Neural progenitor cell (in vitro differentiated cells): ENCODE data around the gene CEND1. TPM values are rescaled to one million over a fixed set of nuclear protein-coding genes. Genes with fewer than 3 reads are reported as not detected.

Experiments used
- DNase-seq: peaks from one replicate; pipeline ENCODE4 v3.0.0-alpha.2; 2016; ENCODE audit warnings: low spot score
- H2AFZ ChIP-seq: fragments of 200-600 bp; sonication (generic); replicated peaks from 2 replicates; pipeline ENCODE4 v1.6.1; 2016; ENCODE audit warnings: antibody characterized with exemption
- H3F3A ChIP-seq: fragments of 200-600 bp; sonication (generic); 2 replicates; pipeline ENCODE4 v1.6.1; 2016; ENCODE audit warnings: antibody characterized with exemption, low read depth
- H3K27ac ChIP-seq: fragments of 200-600 bp; sonication (generic); 2 replicates; pipeline ENCODE4 v1.5.1; 2016; ENCODE audit warnings: mild to moderate bottlenecking
- H3K27me3 ChIP-seq: fragments of 200-600 bp; sonication (generic); 2 replicates; pipeline ENCODE4 v1.6.1; 2016; ENCODE audit warnings: mild to moderate bottlenecking, moderate library complexity
- H3K36me3 ChIP-seq: fragments of 200-600 bp; sonication (generic); 2 replicates; pipeline ENCODE4 v1.5.1; 2016
- H3K4me1 ChIP-seq: fragments of 200-600 bp; sonication (generic); 2 replicates; pipeline ENCODE4 v1.6.1; 2016; ENCODE audit warnings: mixed run types
- H3K4me2 ChIP-seq: fragments of 200-600 bp; sonication (generic); 2 replicates; pipeline ENCODE4 v1.6.1; 2016
- H3K4me3 ChIP-seq: fragments of 200-600 bp; sonication (generic); 2 replicates; pipeline ENCODE4 v1.5.1; 2016
- H3K79me2 ChIP-seq: fragments of 200-600 bp; sonication (generic); 2 replicates; pipeline ENCODE4 v1.6.1; 2016; ENCODE audit warnings: low read depth
- H3K9ac ChIP-seq: fragments of 200-600 bp; sonication (generic); 2 replicates; pipeline ENCODE4 v1.6.1; 2016
- H3K9me3 ChIP-seq: fragments of 200-600 bp; sonication (generic); 2 replicates; pipeline ENCODE4 v1.5.1; 2016; ENCODE audit warnings: low read depth
- H4K20me1 ChIP-seq: fragments of 200-600 bp; sonication (generic); 2 replicates; pipeline ENCODE4 v1.6.1; 2016; ENCODE audit warnings: low read depth
- H3K27ac Mint-ChIP-seq: 3 replicates; pipeline ENCODE4 v1.8.0; 2021; ENCODE audit warnings: mixed read lengths
- H3K27me3 Mint-ChIP-seq: 2 replicates; pipeline ENCODE4 v1.8.0; 2022; ENCODE audit warnings: low read depth, mild to moderate bottlenecking, inconsistent platforms, moderate library complexity, mixed read lengths; ENCODE audit not compliant: insufficient read depth
- H3K36me3 Mint-ChIP-seq: 3 replicates; pipeline ENCODE4 v1.8.0; 2021; ENCODE audit warnings: mixed read lengths
- H3K4me1 Mint-ChIP-seq: 3 replicates; pipeline ENCODE4 v1.8.0; 2021; ENCODE audit warnings: mixed read lengths
- H3K4me3 Mint-ChIP-seq: 3 replicates; pipeline ENCODE4 v1.8.0; 2021; ENCODE audit warnings: mild to moderate bottlenecking, moderate library complexity, mixed read lengths
- H3K9me3 Mint-ChIP-seq: 3 replicates; pipeline ENCODE4 v1.8.0; 2020; ENCODE audit warnings: mixed read lengths
- EZH2 ChIP-seq: fragments of 200-600 bp; sonication (generic); IDR thresholded peaks from 2 replicates; pipeline ENCODE4 v1.6.1; 2017; ENCODE audit warnings: antibody characterized with exemption, mild to moderate bottlenecking, moderate library complexity
- EZH2phosphoT487 ChIP-seq: fragments of 200-600 bp; sonication (generic); IDR thresholded peaks from 2 replicates; pipeline ENCODE4 v1.6.1; 2017; ENCODE audit warnings: antibody characterized with exemption
- small RNA-seq: library from RNA; depleted of rRNA; stranded (forward); fragments of <200 nt; gene quantifications from one replicate; pipeline ENCODE3, GENCODE V24; 2015
- total RNA-seq: library from RNA; depleted of rRNA; stranded (reverse); fragments of >200 nt; gene quantifications from 2 replicates; pipeline ENCODE4 v1.2.3, GENCODE V29; 2015; ENCODE audit warnings: low replicate concordance
- TF ChIP-seq, protein P1 (sequence below): fragments of 200-600 bp; sonication (generic); IDR thresholded peaks from 2 replicates; pipeline ENCODE4 v1.5.1; 2017; ENCODE audit warnings: antibody characterized with exemption, mild to moderate bottlenecking

CEND1 gene
- total RNA-seq, 1 donor from 2014 or later: 0.94 TPM

DNA sequence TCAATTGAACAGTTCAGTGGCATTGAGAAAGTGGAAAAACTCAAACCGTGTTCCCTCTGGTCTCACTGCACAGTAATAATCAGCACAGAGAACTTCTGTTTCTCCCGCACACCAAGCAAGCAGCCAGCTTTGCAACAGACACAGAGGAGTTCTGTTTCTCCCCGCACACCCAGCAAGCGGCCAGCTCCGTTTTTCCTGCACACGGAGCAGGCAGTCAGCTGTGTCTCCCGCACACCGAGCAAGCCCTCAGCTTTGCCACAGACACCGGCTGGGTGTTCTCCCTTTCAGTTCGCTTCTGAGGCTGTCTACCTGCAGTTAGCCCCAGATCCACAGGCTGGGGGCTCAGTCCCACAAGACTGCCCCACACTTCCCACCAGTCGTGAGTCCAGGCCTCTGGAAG lies 52.5 kb downstream of the CEND1 start:
- H3F3A ChIP-seq: peaks cover 4% of the 10 kb centered on the region
- H3K4me3 Mint-ChIP-seq: peak overlapping the region; percentile 72
- no peaks in the 10 kb centered on the region for H3K9me3 ChIP-seq
- H3K9ac ChIP-seq: no peak overlapping the region
- TF ChIP-seq EZH2phosphoT487 (no peak), EZH2 (no peak)
- TF ChIP-seq, protein P1, sequence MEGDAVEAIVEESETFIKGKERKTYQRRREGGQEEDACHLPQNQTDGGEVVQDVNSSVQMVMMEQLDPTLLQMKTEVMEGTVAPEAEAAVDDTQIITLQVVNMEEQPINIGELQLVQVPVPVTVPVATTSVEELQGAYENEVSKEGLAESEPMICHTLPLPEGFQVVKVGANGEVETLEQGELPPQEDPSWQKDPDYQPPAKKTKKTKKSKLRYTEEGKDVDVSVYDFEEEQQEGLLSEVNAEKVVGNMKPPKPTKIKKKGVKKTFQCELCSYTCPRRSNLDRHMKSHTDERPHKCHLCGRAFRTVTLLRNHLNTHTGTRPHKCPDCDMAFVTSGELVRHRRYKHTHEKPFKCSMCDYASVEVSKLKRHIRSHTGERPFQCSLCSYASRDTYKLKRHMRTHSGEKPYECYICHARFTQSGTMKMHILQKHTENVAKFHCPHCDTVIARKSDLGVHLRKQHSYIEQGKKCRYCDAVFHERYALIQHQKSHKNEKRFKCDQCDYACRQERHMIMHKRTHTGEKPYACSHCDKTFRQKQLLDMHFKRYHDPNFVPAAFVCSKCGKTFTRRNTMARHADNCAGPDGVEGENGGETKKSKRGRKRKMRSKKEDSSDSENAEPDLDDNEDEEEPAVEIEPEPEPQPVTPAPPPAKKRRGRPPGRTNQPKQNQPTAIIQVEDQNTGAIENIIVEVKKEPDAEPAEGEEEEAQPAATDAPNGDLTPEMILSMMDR: no peak
- no peak overlapping the region for H2AFZ ChIP-seq
- no peaks in the 10 kb centered on the region for H3K36me3 ChIP-seq
- peaks cover 21% of the 10 kb centered on the region for H3K4me1 Mint-ChIP-seq
- H3K36me3 Mint-ChIP-seq: peaks cover 3% of the 10 kb centered on the region
- no peaks in the 10 kb centered on the region for H3K27me3 ChIP-seq
- no peak overlapping the region for H3K27ac ChIP-seq
- H3K4me1 ChIP-seq: no peaks in the 10 kb centered on the region
- H3K79me2 ChIP-seq: no peaks in the 10 kb centered on the region
- H3K9me3 Mint-ChIP-seq: peaks cover 13% of the 10 kb centered on the region
- peak overlapping the region; percentile 18 for H3K27ac Mint-ChIP-seq
- H3K27me3 Mint-ChIP-seq: peaks cover 15% of the 10 kb centered on the region
- H3K4me2 ChIP-seq: no peak overlapping the region
- H3K4me3 ChIP-seq: no peak overlapping the region
- H4K20me1 ChIP-seq: no peaks in the 10 kb centered on the region
- DNase-seq: no peak

Small RNA genes lying within 50 kb of the gene (small RNA-seq; reads per million reads assigned to genes)
- not detected for gene SNORA52

Other genes starting within 250 kb of the CEND1 start
- gene LMNTD2, start 229.4 kb downstream of the CEND1 start, total RNA-seq: 1.1 and 2.5 TPM in 2 replicates
- 12.8 and 48.3 TPM in 2 replicates for gene RASSF7, start 229.1 kb downstream of the CEND1 start, total RNA-seq
- 9.8 and 43.6 TPM in 2 replicates for gene PHRF1, start 213.6 kb downstream of the CEND1 start, total RNA-seq
- gene IRF7, start 174.1 kb downstream of the CEND1 start, total RNA-seq: 4.3 and 18.4 TPM in 2 replicates
- gene CDHR5, start 165.1 kb downstream of the CEND1 start, total RNA-seq: not detected in 2 replicates
- not detected in 2 replicates for gene SCT, start 162.9 kb downstream of the CEND1 start, total RNA-seq
- 0.97 and 6.6 TPM in 2 replicates for gene DRD4, start 152.8 kb downstream of the CEND1 start, total RNA-seq
- gene DEAF1, start 94.9 kb downstream of the CEND1 start, total RNA-seq: 38.4 and 66.4 TPM in 2 replicates
- gene TMEM80, start 94.3 kb downstream of the CEND1 start, total RNA-seq: 38.7 and 42.7 TPM in 2 replicates
- gene EPS8L2, start 83.9 kb downstream of the CEND1 start, total RNA-seq: 3.3 and 11.0 TPM in 2 replicates
- gene TALDO1, start 42.6 kb downstream of the CEND1 start, total RNA-seq: 101 and 114 TPM in 2 replicates
- 24.1 and 52.9 TPM in 2 replicates for gene GATD1, start 12.6 kb downstream of the CEND1 start, total RNA-seq
- 11.0 and 38.4 TPM in 2 replicates for gene SLC25A22, start 8.2 kb upstream of the CEND1 start, total RNA-seq
- 4.8 and 34.6 TPM in 2 replicates for gene PIDD1, start 15.1 kb upstream of the CEND1 start, total RNA-seq
- gene RPLP2, start 19.9 kb upstream of the CEND1 start, total RNA-seq: 418 and 629 TPM in 2 replicates
- gene PNPLA2, start 28.8 kb upstream of the CEND1 start, total RNA-seq: 2.6 and 20.9 TPM in 2 replicates
- 3.9 and 11.6 TPM in 2 replicates for gene CRACR2B, start 37.8 kb upstream of the CEND1 start, total RNA-seq
- gene CD151, start 42.9 kb upstream of the CEND1 start, total RNA-seq: 37.4 and 82.2 TPM in 2 replicates
- 12.9 and 27.5 TPM in 2 replicates for gene POLR2L, start 52.4 kb upstream of the CEND1 start, total RNA-seq
- 19.6 and 58.2 TPM in 2 replicates for gene TSPAN4, start 52.8 kb upstream of the CEND1 start, total RNA-seq
- gene CHID1, start 120.7 kb upstream of the CEND1 start, total RNA-seq: 56.6 and 62.9 TPM in 2 replicates
- gene AP2A2, start 135.8 kb upstream of the CEND1 start, total RNA-seq: 50.4 and 67.5 TPM in 2 replicates
- not detected in 2 replicates for gene MUC6, start 246.6 kb upstream of the CEND1 start, total RNA-seq